NCI-H510A (cell line): ENCODE measurements around the gene AGBL5.
"Not testable (repeated sequence)": the region's sequence is repeated elsewhere in the genome, so short reads cannot be mapped to it uniquely, and the experiment has no call there.

ENCODE experiments used
- DNase-seq: peaks from one replicate; lab custom pipeline; 2025; lab: John Stamatoyannopoulos, UW

The AGBL5 gene

GRCh38 chr2:27118525-27119329, 67.3 kb downstream of the AGBL5 start, which contains the start of gene CGREF1:
TSS of gene CGREF1 (minus strand) at chr2:27119128. CDS start at chr2:27104366, 14,762 bp downstream.
- no peak for DNase-seq

DNA sequence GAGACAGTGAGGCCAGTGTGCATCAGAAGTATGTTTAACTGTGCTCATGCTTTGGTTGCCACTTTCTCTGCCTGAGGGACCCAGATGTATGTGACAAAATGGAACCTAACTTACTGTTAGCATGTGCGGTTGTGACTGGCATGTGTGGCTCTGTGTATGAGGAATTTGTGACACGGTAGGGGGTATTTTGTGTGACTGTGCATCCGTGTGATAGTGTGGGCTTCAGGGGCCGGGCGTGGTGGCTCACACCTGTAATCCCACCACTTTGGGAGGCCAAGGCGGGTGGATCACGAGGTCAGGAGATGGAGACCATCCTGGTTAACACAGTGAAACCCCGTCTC, 67.8 kb downstream of the AGBL5 start:
- not testable (repeated sequence) for DNase-seq
